BLaER1 (cell line): ENCODE measurements around the gene GNPNAT1.
A peak's percentile ranks its signal among the peaks of the same experiment; 100 is the strongest.

ENCODE experiments used
- H3K27ac ChIP-seq: shearing (Covaris generic); formaldehyde crosslinking; 2 replicates; pipeline ENCODE4 v1.8.1; 2022
- H3K27me3 ChIP-seq: shearing (Covaris generic); formaldehyde crosslinking; 2 replicates; pipeline ENCODE4 v1.8.1; 2022
- H3K36me3 ChIP-seq: shearing (Covaris generic); formaldehyde crosslinking; 2 replicates; pipeline ENCODE4 v1.8.1; 2022
- H3K4me1 ChIP-seq: shearing (Covaris generic); formaldehyde crosslinking; 2 replicates; pipeline ENCODE4 v1.8.1; 2022
- H3K4me2 ChIP-seq: shearing (Covaris generic); formaldehyde crosslinking; 2 replicates; pipeline ENCODE4 v1.8.1; 2022
- H3K4me3 ChIP-seq: shearing (Covaris generic); formaldehyde crosslinking; 2 replicates; pipeline ENCODE4 v1.8.1; 2022
- H3K9ac ChIP-seq: shearing (Covaris generic); formaldehyde crosslinking; 2 replicates; pipeline ENCODE4 v1.8.1; 2022
- H3K9me3 ChIP-seq: shearing (Covaris generic); formaldehyde crosslinking; 2 replicates; pipeline ENCODE4 v1.8.1; 2022
- H4K20me1 ChIP-seq: shearing (Covaris generic); formaldehyde crosslinking; 2 replicates; pipeline ENCODE4 v1.8.1; 2022
- Cebpa-rat ChIP-seq: shearing (Covaris generic); IDR thresholded peaks from 2 replicates; pipeline ENCODE4 v1.8.1; 2022

GNPNAT1 gene

GRCh38 chr14:52791223-52792096 lies at the start of gene GNPNAT1:
TSS of gene GNPNAT1 (minus strand) at chr14:52791607. CDS start at chr14:52784650, 6,957 bp downstream.
- Histone ChIP-seq H3K27ac (peak within 1 kb of the TSS; percentile 81), H3K4me1 (peaks cover 34% of the 10 kb centered on the region), H4K20me1 (peaks cover 18% of the 10 kb centered on the region; the same call in 1 of the 2 replicates), H3K4me3 (peak within 1 kb of the TSS; percentile 80), H3K36me3 (no peaks in the 10 kb centered on the region), H3K9ac (peak within 1 kb of the TSS; percentile 83), H3K4me2 (peak within 1 kb of the TSS; percentile 92), H3K27me3 (no peaks in the 10 kb centered on the region), H3K9me3 (peaks cover 10% of the 10 kb centered on the region)
- no peak for TF ChIP-seq Cebpa-rat

DNA sequence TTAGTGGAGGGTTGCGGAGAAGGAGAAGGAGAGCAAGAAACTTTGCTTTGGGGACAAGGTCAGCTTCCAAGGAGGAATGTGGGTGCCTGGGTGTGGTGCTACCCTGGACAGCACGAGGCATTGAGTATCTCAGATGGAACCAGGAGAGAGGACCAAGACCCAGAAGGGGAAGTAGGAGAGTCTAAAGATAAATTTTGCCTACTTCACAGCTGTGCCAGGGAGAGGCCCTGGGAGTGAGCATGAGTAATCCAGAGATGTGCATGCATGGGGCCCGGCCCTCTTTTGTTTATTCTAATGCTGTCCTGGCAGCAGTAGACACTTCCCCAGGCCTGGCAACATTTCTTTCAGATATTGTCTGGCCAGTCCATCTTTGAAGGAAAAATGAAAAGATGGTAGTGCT lies 49.5 kb upstream of the GNPNAT1 start:
- H3K36me3 ChIP-seq = no peaks in the 10 kb centered on the region
- H3K4me2 ChIP-seq = no peak overlapping the region
- H3K27ac ChIP-seq = no peak overlapping the region

DNA sequence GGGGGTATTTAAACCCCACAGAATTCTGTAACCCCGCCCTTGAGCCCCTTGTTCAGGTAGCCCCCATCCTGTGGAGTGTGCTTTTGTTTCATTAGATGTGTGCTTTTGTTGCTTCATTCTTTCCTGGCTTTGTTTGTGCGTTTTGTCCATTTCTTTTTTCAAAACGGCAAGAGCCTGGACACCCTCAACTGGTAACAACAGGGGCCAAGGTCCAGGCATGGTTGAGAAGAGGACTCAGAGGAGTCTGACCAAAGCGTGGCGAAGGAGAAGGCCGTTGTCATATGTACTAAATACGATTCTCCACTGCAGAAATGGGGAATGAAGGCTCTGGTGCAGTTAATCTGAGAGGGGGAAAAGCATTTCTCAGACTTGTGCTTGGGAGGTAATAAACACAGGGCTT lies 46.0 kb upstream of the GNPNAT1 start:
- no peak overlapping the region for H3K4me3 ChIP-seq
- no peak overlapping the region for H3K9ac ChIP-seq
- no peak overlapping the region for H3K27ac ChIP-seq
- no peaks in the 10 kb centered on the region for H3K9me3 ChIP-seq
- H3K4me1 ChIP-seq = no peaks in the 10 kb centered on the region
- H3K36me3 ChIP-seq = no peaks in the 10 kb centered on the region
- no peak overlapping the region for H3K4me2 ChIP-seq
- H3K27me3 ChIP-seq = no peaks in the 10 kb centered on the region
- TF ChIP-seq Cebpa-rat = no peak
- no peaks in the 10 kb centered on the region for H4K20me1 ChIP-seq

More for the DNA sequence above, 49.5 kb upstream of the GNPNAT1 start:
- no peak for TF ChIP-seq Cebpa-rat
- Histone ChIP-seq H4K20me1 (no peaks in the 10 kb centered on the region), H3K9me3 (no peaks in the 10 kb centered on the region), H3K4me1 (peaks cover 17% of the 10 kb centered on the region), H3K4me3 (no peak overlapping the region), H3K27me3 (no peaks in the 10 kb centered on the region), H3K9ac (no peak overlapping the region)

DNA sequence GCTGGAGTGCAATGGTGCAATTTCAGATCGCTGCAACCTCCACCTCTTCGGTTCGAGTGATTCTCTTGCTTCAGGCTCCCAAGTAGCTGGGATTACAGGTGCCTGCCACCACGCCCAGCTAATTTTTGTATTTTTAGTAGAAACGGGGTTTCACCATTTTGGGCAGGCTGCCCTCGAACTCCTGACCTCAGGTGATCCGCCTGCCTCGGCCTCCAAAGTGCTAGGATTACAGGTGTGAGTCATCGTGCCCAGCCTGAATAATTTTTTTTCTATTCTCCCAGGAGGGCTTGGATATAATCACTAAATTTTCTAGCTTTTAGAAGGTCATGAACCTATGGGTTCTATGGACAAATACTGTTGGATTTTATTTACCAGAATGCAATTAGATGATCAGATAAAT lies 44.7 kb upstream of the GNPNAT1 start:
- Histone ChIP-seq H3K4me1 (no peaks in the 10 kb centered on the region), H3K27ac (no peak overlapping the region), H3K27me3 (no peaks in the 10 kb centered on the region), H3K4me2 (no peak overlapping the region), H3K9ac (no peak overlapping the region), H3K36me3 (no peaks in the 10 kb centered on the region), H3K9me3 (no peaks in the 10 kb centered on the region), H4K20me1 (no peaks in the 10 kb centered on the region), H3K4me3 (no peak overlapping the region)
- no peak for TF ChIP-seq Cebpa-rat

DNA sequence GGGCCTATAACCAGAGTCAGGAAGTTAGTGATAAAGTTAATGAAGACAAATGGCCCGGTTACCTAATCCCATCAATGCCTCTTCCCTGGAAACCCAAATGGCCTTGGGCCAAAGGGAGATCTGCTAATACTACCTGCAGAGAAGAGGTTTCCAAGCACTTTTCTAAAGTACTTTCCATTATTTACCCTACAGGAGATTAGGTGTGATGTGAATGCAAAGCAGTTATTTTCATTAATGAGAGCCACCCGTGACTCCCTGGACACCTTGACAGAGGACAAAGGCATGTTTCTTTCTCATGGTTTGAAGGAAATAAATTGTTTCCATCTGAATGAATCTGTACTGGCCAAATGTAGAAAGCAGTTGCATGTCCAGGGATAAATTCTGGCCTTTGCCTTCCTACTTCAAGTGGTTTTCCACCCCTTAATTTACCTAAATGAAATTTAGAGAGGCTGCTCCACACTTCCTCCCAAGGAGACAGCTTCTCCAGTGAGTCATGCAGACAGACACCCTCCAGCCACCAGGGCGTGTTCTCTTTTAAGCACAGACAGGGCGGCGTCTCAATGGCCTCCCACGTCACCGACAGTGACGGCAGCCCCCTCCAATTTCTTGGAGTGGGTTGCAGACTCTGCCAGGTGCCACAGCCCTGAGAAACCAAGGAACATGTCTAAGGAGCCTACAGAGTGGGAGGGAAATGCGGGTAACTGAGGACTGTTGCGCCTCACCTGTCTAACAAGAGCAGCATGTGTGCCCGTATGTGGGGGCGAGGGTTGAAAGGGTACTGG lies 43.9 kb upstream of the GNPNAT1 start:
- H4K20me1 ChIP-seq = no peaks in the 10 kb centered on the region
- no peaks in the 10 kb centered on the region for H3K27me3 ChIP-seq
- H3K9ac ChIP-seq = no peak overlapping the region
- no peak for TF ChIP-seq Cebpa-rat
- no peaks in the 10 kb centered on the region for H3K36me3 ChIP-seq
- H3K4me3 ChIP-seq = no peak overlapping the region
- no peak overlapping the region for H3K4me2 ChIP-seq
- H3K9me3 ChIP-seq = no peaks in the 10 kb centered on the region
- H3K27ac ChIP-seq = no peak overlapping the region
- H3K4me1 ChIP-seq = no peaks in the 10 kb centered on the region

DNA sequence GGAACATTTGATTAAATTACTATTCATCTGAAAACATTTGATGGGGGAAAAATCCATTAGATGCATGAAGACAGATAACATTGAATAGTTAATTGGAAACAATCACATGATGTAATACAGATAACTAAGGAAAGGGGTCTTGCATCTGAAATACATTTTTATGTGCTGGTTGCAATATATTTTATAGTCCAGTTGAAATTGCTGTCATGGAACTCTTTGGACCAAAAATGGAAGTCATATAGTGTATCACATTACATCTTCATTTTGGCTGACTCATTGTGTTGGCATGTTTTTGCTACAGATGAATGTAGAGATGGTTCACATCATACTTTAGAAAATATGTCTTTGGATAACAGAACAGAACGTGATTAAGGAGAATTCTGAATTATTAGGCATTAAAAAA lies 43.0 kb upstream of the GNPNAT1 start:
- Histone ChIP-seq H3K4me1 (no peaks in the 10 kb centered on the region), H3K4me3 (no peak overlapping the region), H3K36me3 (no peaks in the 10 kb centered on the region), H3K27ac (no peak overlapping the region), H3K9ac (no peak overlapping the region), H4K20me1 (no peaks in the 10 kb centered on the region), H3K27me3 (no peaks in the 10 kb centered on the region), H3K9me3 (no peaks in the 10 kb centered on the region), H3K4me2 (no peak overlapping the region)
- TF ChIP-seq Cebpa-rat = no peak

DNA sequence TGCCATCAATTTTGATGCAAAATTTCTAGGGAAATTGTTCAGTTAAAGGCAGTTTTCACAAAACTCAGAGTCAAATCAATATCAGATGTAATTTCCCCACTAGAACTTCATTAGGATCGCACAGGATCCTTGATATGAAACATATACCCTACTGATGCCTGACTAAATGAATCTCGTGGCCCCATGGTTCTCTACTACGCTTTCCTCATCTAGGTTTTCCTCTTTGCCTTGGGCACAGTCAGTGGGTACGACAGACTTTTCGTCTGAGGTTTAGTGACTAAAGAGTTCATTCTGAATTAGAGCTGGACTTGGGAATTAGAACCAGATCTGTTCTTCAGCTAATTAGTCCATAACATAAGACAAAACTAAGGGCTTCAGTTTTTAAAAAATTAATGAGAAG lies 42.5 kb upstream of the GNPNAT1 start:
- H3K4me1 ChIP-seq = no peaks in the 10 kb centered on the region
- no peak overlapping the region for H3K4me3 ChIP-seq
- H3K27ac ChIP-seq = no peak overlapping the region
- H3K9me3 ChIP-seq = no peaks in the 10 kb centered on the region
- H3K4me2 ChIP-seq = no peak overlapping the region
- no peaks in the 10 kb centered on the region for H4K20me1 ChIP-seq
- H3K9ac ChIP-seq = no peak overlapping the region
- H3K36me3 ChIP-seq = no peaks in the 10 kb centered on the region
- no peaks in the 10 kb centered on the region for H3K27me3 ChIP-seq
- no peak for TF ChIP-seq Cebpa-rat

DNA sequence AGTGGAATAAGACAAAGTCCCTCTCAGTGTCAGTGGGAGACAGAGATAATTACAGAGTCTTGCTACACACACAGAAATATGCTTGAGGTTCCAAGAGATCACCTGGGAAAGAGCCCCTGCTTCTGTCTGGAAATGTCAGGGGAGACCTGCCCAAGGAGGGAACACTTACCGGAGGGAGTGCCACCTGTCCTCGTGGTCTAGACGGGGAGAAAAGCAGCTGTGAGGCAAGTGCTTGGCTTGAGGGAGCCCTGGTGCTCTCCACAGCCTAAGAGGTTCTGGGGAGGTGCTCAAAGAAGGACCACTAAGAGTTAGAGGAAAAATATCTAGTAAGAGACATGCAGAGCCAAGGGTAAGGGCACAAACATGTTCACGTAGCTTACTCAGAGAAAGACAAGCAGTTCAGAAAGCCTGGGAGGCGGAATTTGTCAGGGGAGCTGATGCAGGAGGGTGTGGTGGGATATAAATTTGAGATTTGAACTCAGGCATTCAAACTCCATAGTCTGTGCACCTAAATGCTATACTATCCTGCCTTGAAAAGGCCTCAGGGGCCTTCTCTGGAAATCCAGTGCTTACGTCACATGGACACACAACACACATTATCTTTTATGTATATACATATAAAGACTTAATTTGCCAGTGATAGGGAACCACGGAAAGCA lies 38.2 kb upstream of the GNPNAT1 start:
- Histone ChIP-seq H3K9ac (no peak overlapping the region), H3K27me3 (no peaks in the 10 kb centered on the region), H3K4me3 (no peak overlapping the region), H3K27ac (no peak overlapping the region), H4K20me1 (no peaks in the 10 kb centered on the region), H3K36me3 (no peaks in the 10 kb centered on the region), H3K4me1 (peaks cover 5% of the 10 kb centered on the region; the same call in 1 of the 2 replicates), H3K4me2 (no peak overlapping the region), H3K9me3 (no peaks in the 10 kb centered on the region)
- TF ChIP-seq Cebpa-rat = no peak

DNA sequence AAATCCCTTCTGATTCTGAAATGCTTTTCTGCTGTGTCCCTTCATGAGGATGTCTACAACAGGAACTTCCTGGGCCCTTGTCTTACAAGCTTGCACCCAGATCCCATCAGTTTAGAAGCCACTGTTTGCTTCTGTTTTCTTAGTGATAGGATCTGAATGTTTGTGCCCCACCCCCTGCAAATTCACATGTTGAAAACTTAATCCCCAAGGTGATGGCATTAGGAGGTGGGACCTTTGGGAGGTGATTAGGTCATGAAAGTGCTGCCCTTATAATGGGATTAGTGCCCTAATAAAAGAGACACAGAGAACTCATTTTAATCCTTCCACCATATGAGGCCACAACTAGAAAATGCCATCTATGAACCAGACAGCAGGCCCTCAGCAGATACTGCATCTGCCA lies 36.0 kb upstream of the GNPNAT1 start:
- Histone ChIP-seq H3K4me1 (peaks cover 5% of the 10 kb centered on the region; the same call in 1 of the 2 replicates), H3K27ac (no peak overlapping the region), H3K27me3 (no peaks in the 10 kb centered on the region), H3K4me3 (no peak overlapping the region), H3K36me3 (no peaks in the 10 kb centered on the region), H3K9ac (no peak overlapping the region), H3K4me2 (no peak overlapping the region), H3K9me3 (no peaks in the 10 kb centered on the region), H4K20me1 (no peaks in the 10 kb centered on the region)
- no peak for TF ChIP-seq Cebpa-rat

DNA sequence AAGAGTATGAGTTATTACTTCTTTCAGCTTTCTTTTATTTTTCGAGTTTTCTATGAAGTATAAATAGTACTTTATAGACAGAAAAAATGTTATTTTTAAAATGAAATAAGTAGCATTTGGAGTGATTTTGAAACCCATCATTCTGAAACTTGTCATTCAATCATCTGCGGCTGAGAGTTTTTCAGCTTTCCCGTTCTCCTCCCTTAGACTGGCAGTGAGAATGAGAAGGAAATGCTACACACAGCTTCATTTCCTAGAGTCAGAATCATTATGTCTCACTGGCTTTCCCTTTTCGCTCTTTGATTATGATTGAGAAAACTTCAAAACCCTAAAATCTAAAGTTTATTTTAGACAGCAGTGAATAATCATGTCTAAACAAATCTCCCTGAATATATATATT lies 33.7 kb upstream of the GNPNAT1 start:
- no peaks in the 10 kb centered on the region for H3K36me3 ChIP-seq
- H3K9me3 ChIP-seq = no peaks in the 10 kb centered on the region
- no peak overlapping the region for H3K4me3 ChIP-seq
- no peaks in the 10 kb centered on the region for H3K27me3 ChIP-seq
- no peak overlapping the region for H3K4me2 ChIP-seq
- peaks cover 5% of the 10 kb centered on the region; the same call in 1 of the 2 replicates for H3K4me1 ChIP-seq
- no peak overlapping the region for H3K27ac ChIP-seq
- no peak overlapping the region for H3K9ac ChIP-seq
- no peak for TF ChIP-seq Cebpa-rat
- H4K20me1 ChIP-seq = no peaks in the 10 kb centered on the region
